ENCODE results near the gene SNTB2. TPM values are rescaled to one million over a fixed set of nuclear protein-coding genes. Genes with fewer than 3 reads are reported as not detected.
"Not testable (repeated sequence)": the region's sequence is repeated elsewhere in the genome, so short reads cannot be mapped to it uniquely, and the experiment has no call there.

Gene SNTB2
- total RNA-seq, 2 experiments from 2014 or later, result 19.7 to 20.1 TPM

DNA sequence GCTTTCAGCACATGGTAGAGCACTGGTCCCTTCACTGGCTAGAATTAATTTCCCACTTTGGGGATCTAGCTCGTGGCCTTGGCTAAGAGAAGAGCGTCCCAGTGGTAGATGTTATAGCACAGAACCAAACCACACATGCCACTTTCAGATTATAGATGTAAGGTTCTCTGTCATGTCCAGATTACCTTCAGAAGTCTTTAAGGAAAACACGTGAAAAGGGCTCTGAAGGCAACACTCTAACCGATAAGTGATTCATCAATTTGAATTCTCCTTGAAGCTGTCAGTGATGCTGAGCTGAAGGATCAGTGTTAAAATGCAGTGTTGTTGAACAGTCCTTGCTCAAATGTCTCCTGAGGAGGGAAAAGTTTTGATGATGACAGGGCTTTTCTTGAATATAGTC is 80.7 kb downstream of the SNTB2 start:
- POLR2A ChIA-PET, result no interaction called here
- CTCF ChIA-PET, result interaction anchor here (0.6 kb wide), 1 partner anchor 83 kb away, joined by 3 read pairs; no protein-coding TSS in a partner anchor

DNA sequence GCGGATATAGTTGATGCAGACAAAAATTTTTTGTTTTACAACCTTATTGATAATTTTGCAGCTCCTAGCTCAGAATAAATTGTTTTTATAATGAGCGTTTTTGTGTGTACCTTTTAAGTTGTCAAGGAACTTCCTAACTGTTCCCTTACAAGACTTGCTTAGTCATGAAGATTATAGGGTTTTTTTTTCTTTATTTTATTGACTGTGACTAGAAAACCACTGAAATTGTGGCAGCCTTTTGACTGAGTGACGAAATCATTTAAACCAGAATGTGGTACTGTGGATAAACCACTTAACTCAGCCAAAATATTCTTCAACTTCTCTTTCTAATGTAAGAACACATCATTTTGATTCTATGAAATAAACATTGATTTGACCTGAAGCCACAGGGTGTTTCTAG is 83.4 kb downstream of the SNTB2 start:
- ChIA-PET CTCF (no interaction called here), POLR2A (interaction anchor here (0.6 to 0.7 kb wide), 2 partner anchors 12 to 18 kb away, joined by 3 to 10 read pairs; no protein-coding TSS in a partner anchor)

DNA sequence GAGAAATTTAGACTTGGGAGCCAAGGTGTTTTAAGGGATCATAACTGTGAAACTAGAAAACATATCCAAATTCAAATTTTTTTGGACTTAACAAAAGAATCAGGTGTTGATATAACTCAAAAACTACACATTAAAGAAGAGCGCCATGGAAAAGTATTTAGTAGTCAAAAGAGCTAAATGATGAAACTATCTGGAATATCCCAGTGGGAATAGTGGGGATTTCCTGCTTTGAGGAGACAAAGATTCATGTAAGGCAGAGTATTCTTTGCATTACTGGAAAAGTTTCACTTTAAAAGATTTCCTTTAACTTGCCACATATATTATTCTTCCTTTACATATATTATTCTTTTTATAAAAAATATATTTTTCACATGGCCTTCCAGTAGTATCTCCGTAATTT is 83.9 kb downstream of the SNTB2 start:
- POLR2A ChIA-PET, result no interaction called here
- CTCF ChIA-PET, result no interaction called here

- CTCF ChIA-PET, result interaction anchor here (0.7 to 1.2 kb wide), 5 partner anchors 8 to 105 kb away, joined by 3 to 6 read pairs (median 4); no protein-coding TSS in a partner anchor
Observed at GRCh38 chr16:69273009-69273408, 86.0 kb downstream of the SNTB2 start.

DNA sequence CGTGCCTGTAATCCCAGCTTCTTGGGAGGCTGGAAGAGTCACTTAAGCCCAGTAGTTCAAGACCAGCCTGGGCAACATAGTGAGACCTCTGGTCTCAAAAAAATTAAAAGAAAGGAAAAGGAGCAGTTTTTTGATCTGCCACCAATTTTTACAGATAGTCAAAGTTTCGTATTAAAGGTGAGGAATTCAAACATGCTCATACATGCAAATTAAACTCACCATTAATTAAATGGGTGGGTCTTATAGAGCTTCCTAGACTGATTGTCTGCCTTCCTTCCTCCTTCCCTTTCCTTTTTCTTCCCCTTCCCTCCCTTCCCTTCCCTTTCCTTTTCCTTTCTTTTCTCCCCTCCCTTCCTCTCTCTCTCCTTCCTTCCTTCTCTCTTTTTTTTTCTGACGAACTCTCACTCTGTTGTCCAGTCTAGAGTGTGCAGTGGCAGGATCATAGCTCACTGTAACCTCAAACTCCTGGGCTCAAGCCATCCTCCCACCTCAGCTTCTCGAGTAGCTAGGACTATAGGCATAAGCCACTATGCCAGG is 87.8 kb downstream of the SNTB2 start:
- ChIA-PET POLR2A (interaction anchor here (0.6 kb wide), 2 partner anchors 182 to 201 kb away, joined by 4 to 7 read pairs; no protein-coding TSS in a partner anchor), CTCF (no interaction called here)

More at GRCh38 chr16:69273009-69273408, 86.0 kb downstream of the SNTB2 start:
- POLR2A ChIA-PET, result no interaction called here

DNA sequence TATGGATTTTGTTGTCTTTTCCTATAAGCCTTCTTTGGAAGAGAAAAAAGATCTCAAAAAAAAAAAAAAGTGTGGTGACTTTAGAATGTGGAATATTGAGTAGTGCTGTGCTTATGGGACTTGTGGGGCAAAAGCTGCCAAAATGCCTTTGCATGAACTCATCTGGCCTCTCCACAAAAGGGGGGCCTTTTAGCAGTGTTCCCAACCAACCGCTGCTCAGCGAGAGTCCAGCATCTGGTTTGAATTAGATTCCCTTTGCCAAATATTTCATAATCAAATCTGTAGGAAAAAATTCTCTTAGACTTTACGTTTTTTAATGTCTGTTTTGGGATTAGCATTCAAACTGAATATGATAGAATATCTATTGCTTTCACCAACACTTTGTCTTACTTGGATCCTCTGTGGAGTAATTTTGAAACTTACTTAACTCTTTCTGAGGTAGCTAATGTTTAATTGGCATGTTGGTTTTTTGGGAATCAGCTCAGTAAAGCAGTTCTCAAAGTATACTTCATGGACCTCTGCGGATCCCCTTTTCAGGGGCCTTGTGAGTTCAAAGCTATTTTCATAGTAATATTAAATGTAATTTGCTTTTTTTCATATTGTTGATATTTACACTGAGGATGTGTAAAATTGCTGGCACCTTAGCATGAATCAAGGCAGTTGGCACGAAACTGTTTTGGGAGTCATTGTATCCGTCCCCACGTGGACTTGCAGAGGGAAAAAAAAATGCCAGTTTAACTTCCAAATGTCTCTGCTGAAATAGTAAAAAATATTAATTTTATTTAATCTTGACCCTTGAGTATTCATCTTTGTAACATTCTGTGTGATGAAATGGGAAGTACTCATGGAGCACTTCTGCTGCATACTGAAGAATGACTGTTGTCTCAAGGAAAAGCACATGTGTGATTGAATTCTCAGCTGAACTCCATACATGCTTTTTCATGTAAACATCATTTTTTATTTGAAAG is 89.5 kb downstream of the SNTB2 start:
- ChIA-PET CTCF (interaction anchor here (0.8 kb wide), 1 partner anchor 143 kb away, joined by 3 read pairs; no protein-coding TSS in a partner anchor), POLR2A (interaction anchor here (0.6 kb wide), 1 partner anchor 28 kb away, joined by 3 read pairs; no protein-coding TSS in a partner anchor)

GRCh38 chr16:69277413-69277812 is 90.4 kb downstream of the SNTB2 start:
- POLR2A ChIA-PET, result interaction anchor here (0.6 kb wide), 1 partner anchor 27 kb away, joined by 3 read pairs; no protein-coding TSS in a partner anchor
- CTCF ChIA-PET, result interaction anchor here (0.5 kb wide), 1 partner anchor 20 kb away, joined by 3 read pairs; no protein-coding TSS in a partner anchor

DNA sequence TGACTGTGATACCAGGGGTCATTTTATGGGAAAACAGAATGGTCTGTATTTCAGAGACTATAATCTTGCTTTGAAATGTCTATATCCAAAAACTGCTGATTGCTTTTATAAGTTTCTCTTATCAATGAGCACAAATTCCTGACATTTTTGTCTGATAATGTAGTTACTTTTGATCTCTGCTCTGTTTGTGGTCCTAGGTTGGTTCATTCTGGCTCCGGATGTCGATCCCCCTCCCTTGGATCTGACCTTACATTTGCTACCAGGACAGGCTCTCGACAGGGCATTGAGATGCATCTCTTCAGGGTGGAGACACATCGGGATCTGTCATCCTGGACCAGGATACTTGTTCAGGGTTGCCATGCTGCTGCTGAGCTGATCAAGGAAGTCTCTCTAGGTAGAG is 96.9 kb downstream of the SNTB2 start:
- POLR2A ChIA-PET, result no interaction called here
- CTCF ChIA-PET, result no interaction called here

DNA sequence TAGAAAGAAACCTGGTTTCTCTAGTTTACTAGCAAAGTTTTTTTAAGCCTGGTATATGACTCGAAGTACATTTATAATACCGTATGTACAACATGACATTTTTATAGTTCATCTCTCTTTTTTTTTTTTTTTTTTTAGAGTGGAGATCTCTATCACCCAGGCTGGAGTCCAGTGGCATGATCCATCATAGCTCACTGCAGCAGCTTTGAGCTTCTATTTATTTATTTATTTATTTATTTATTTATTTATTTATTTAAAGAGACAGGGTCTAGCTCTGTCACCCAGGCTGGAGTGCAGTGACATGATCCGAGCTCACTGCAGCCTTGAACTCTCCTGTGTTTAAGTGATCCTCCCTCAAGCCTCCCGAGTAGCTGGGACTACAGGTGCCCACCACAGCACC is 98.3 kb downstream of the SNTB2 start:
- ChIA-PET POLR2A (interaction anchor here (0.6 kb wide), 1 partner anchor 103 kb away, joined by 3 read pairs; no protein-coding TSS in a partner anchor), CTCF (interaction anchor here (0.7 kb wide), 3 partner anchors 98 to 874 kb away, joined by 3 to 4 read pairs (median 3); partner anchors contain the start of gene SNTB2)

DNA sequence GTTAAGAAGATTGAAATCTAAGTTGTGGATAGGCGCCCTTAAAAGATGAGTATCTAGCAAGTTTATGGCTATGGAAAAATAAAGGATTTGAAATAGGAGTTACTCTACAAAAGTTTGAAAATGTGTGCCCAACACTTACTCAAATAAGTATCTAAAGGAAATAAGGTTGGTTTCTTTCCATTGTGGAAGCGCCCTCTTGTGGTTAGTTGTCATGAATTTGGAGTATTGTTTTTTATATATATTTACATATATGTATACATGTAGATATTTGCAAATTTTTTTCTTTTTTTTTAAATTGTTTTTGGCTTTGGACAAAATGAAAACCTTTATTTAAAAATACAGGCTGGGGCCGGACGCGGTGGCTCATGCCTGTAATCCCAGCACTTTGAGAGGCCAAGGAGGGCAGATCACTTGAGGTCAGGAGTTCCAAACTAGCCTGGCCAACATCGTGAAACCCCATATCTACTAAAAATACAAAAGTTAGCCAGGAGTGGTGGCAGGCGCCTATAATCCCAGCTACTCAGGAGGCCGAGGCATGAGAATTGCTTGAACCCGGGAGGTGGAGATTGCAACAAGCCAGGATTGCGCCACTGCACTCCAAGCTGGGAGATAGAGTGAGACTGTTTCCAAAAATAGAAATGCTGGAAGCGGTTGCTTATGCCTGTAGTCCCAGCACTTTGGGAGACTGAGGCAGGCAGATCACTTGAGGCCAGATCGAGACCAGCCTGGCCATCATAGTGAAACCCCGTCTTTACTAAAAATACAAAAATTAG is 100.2 kb downstream of the SNTB2 start:
- ChIA-PET CTCF (interaction anchor here (0.6 to 1.0 kb wide), 5 partner anchors 11 to 437 kb away, joined by 3 to 4 read pairs (median 3); no protein-coding TSS in a partner anchor), POLR2A (interaction anchor here (0.6 kb wide), 2 partner anchors 12 to 283 kb away, joined by 4 to 6 read pairs; no protein-coding TSS in a partner anchor)

DNA sequence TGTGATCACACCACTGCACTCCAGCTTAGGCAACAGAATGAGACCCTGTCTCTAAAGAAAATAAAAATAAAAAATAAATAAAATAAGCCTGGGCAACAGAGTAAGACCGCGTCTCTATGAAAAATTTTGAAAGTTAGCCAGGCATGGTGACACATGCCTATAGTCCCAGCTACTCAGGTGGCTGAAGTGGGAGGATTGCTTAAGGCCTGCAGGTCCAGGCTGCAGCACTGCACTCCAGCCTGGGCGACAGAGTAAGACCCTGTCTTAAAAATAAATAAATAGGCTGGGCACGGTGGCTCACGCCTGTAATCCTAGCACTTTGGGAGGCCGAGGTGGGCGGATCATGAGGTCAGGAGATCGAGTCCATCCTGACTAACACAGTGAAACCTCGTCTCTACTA is 104.7 kb downstream of the SNTB2 start:
- POLR2A ChIA-PET, result not testable (repeated sequence)
- CTCF ChIA-PET, result interaction anchor here (0.6 kb wide), 1 partner anchor 379 kb away, joined by 4 read pairs; no protein-coding TSS in a partner anchor

DNA sequence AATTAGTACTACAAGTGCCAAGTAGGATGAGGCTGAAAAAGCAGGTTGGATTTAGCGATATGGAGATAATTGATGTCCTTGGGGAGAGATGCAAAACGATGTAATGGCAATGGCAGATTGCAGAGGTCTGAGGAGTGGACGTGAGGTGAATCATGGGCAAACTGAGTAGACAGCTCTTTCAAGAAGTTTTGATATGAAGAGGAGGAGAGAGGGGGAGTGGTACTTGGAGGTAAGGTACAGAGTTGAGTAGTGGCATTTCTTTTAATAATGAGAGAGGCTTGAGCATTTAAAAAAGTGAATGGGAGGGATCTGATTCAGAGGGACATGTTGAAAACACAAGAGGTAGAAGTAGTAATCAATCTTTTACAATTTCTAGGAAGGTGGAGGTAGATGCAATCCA is 106.4 kb downstream of the SNTB2 start:
- ChIA-PET CTCF (no interaction called here), POLR2A (no interaction called here)

DNA sequence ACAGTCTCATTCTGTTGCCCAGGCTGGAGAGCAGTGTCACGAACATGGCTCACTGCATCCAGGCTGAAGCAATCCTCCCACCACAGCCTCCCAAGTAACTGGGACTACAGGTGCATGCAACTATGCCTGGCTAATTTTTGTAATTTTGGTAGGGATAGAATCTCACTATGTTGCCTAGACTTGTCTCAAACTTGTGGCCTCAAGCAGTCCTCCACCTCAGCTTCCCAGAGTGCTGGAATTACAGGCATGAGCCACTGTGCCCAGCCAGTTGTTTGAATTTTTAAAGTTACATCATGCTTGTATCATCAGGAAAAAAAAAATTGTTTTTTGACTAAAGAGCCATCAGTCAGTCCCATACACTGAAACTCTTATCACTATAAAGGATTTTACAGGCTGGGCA is 107.1 kb downstream of the SNTB2 start:
- ChIA-PET CTCF (no interaction called here), POLR2A (no interaction called here)

- POLR2A ChIA-PET, result interaction anchor here (0.7 kb wide), 2 partner anchors 39 to 86 kb away, joined by 3 to 5 read pairs; no protein-coding TSS in a partner anchor
- CTCF ChIA-PET, result interaction anchor here (0.6 kb wide), 1 partner anchor 173 kb away, joined by 3 read pairs; no protein-coding TSS in a partner anchor
Observed at GRCh38 chr16:69296771-69297170, 109.8 kb downstream of the SNTB2 start.

- ChIA-PET POLR2A (no interaction called here), CTCF (interaction anchor here (0.7 kb wide), 1 partner anchor 11 kb away, joined by 3 read pairs; no protein-coding TSS in a partner anchor)
Observed at GRCh38 chr16:69298261-69298660, 111.3 kb downstream of the SNTB2 start.

DNA sequence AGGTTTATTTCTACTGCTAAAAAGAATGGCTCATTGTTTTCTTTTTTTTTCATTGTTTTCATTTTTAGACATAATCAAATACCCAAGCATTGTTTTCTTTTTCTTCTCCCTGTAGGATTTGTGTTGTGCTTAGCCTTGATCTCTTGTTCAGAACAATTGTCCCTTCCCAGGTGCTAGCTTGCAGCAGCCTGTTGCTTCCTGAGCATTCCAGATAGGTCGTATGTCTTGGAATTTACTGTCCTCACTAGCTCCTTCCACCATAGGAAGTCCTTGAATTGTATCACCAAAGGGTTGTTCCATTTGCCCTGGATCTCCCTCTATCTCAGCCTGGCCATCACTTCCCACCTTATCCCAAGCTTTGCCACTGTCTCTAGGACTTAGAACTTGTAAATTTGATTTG is 114.2 kb downstream of the SNTB2 start:
- ChIA-PET POLR2A (no interaction called here), CTCF (no interaction called here)

- CTCF ChIA-PET, result no interaction called here
- POLR2A ChIA-PET, result no interaction called here
Observed at GRCh38 chr16:69301861-69302260, 114.9 kb downstream of the SNTB2 start.

GRCh38 chr16:69302301-69302700 is 115.3 kb downstream of the SNTB2 start:
- CTCF ChIA-PET, result no interaction called here
- POLR2A ChIA-PET, result no interaction called here

GRCh38 chr16:69306031-69306430 is 119.1 kb downstream of the SNTB2 start:
- ChIA-PET POLR2A (no interaction called here), CTCF (no interaction called here)

All from activated CD8-positive, alpha-beta memory T cell treated with anti-CD3 and anti-CD28 coated beads for 36 hours (primary cell).